ENCODE data around the gene KMT2B.
"Not testable (repeated sequence)": the region's sequence is repeated elsewhere in the genome, so short reads cannot be mapped to it uniquely, and the experiment has no call there.

KMT2B gene

GRCh38 chr19:35757749-35758608 is 40.2 kb downstream of the KMT2B start, which contains the start of gene PROSER3:
Gene PROSER3 (plus strand): TSS chr19:35758176. CDS start chr19:35758216, 40 bp downstream.
- Histone ChIP-seq H3K27ac (ENCODE audit: insufficient read depth, low read depth, low read length, poor library complexity, severe bottlenecking) (peak within 1 kb of the TSS; percentile 9), H3K9me3 (ENCODE audit: control insufficient read depth, low read length) (no peaks in the 10 kb centered on the region), H3K27me3 (ENCODE audit: control insufficient read depth, insufficient read depth, low read length, poor library complexity, severe bottlenecking) (peaks cover 22% of the 10 kb centered on the region), H3K36me3 (ENCODE audit: control insufficient read depth, insufficient read depth, low read length) (peaks cover 10% of the 10 kb centered on the region), H3K4me3 (ENCODE audit: insufficient read depth, low read depth, low read length) (peak within 1 kb of the TSS; percentile 99), H3K4me1 (ENCODE audit: control insufficient read depth, insufficient read depth, low read length) (peaks cover 16% of the 10 kb centered on the region)
- WGBS, 2 experiments, result 0% methylated on average over 53 of the region's 53 CpGs

GRCh38 chr19:35759697-35760096 is 41.9 kb downstream of the KMT2B start:
- H3K27me3 ChIP-seq (ENCODE audit: control insufficient read depth, insufficient read depth, low read length, poor library complexity, severe bottlenecking), result peaks cover 22% of the 10 kb centered on the region
- H3K36me3 ChIP-seq (ENCODE audit: control insufficient read depth, insufficient read depth, low read length), result peaks cover 12% of the 10 kb centered on the region
- WGBS, 2 experiments, result 97 to 100% methylated on average over 2 of the region's 2 CpGs
- no peak overlapping the region for H3K27ac ChIP-seq (ENCODE audit: insufficient read depth, low read depth, low read length, poor library complexity, severe bottlenecking)
- H3K4me1 ChIP-seq (ENCODE audit: control insufficient read depth, insufficient read depth, low read length), result peaks cover 16% of the 10 kb centered on the region
- no peaks in the 10 kb centered on the region for H3K9me3 ChIP-seq (ENCODE audit: control insufficient read depth, low read length)
- H3K4me3 ChIP-seq (ENCODE audit: insufficient read depth, low read depth, low read length), result no peak overlapping the region

- 95 to 96% methylated on average over 4 of the region's 4 CpGs for WGBS, 2 experiments
- no peak overlapping the region for H3K4me3 ChIP-seq (ENCODE audit: insufficient read depth, low read depth, low read length)
- H3K36me3 ChIP-seq (ENCODE audit: control insufficient read depth, insufficient read depth, low read length), result peaks cover 14% of the 10 kb centered on the region
Measured at GRCh38 chr19:35760711-35761349, 43.0 kb downstream of the KMT2B start.

GRCh38 chr19:35764432-35765315 is 46.9 kb downstream of the KMT2B start:
- Histone ChIP-seq H3K4me1 (ENCODE audit: control insufficient read depth, insufficient read depth, low read length) (peaks cover 8% of the 10 kb centered on the region), H3K4me3 (ENCODE audit: insufficient read depth, low read depth, low read length) (no peak overlapping the region), H3K27ac (ENCODE audit: insufficient read depth, low read depth, low read length, poor library complexity, severe bottlenecking) (no peak overlapping the region), H3K27me3 (ENCODE audit: control insufficient read depth, insufficient read depth, low read length, poor library complexity, severe bottlenecking) (no peaks in the 10 kb centered on the region), H3K36me3 (ENCODE audit: control insufficient read depth, insufficient read depth, low read length) (peaks cover 14% of the 10 kb centered on the region), H3K9me3 (ENCODE audit: control insufficient read depth, low read length) (no peaks in the 10 kb centered on the region)
- 93 to 95% methylated on average over 17 of the region's 17 CpGs for WGBS, 2 experiments

More at GRCh38 chr19:35760711-35761349, 43.0 kb downstream of the KMT2B start:
- Histone ChIP-seq H3K27ac (ENCODE audit: insufficient read depth, low read depth, low read length, poor library complexity, severe bottlenecking) (no peak overlapping the region), H3K4me1 (ENCODE audit: control insufficient read depth, insufficient read depth, low read length) (peaks cover 14% of the 10 kb centered on the region), H3K9me3 (ENCODE audit: control insufficient read depth, low read length) (no peaks in the 10 kb centered on the region), H3K27me3 (ENCODE audit: control insufficient read depth, insufficient read depth, low read length, poor library complexity, severe bottlenecking) (peaks cover 12% of the 10 kb centered on the region)

- no peaks in the 10 kb centered on the region for H3K27me3 ChIP-seq (ENCODE audit: control insufficient read depth, insufficient read depth, low read length, poor library complexity, severe bottlenecking)
- 84 to 91% methylated on average over 11 of the region's 11 CpGs for WGBS, 2 experiments
- H3K36me3 ChIP-seq (ENCODE audit: control insufficient read depth, insufficient read depth, low read length), result peaks cover 10% of the 10 kb centered on the region
- H3K27ac ChIP-seq (ENCODE audit: insufficient read depth, low read depth, low read length, poor library complexity, severe bottlenecking), result no peak overlapping the region
- no peaks in the 10 kb centered on the region for H3K9me3 ChIP-seq (ENCODE audit: control insufficient read depth, low read length)
- peaks cover 8% of the 10 kb centered on the region for H3K4me1 ChIP-seq (ENCODE audit: control insufficient read depth, insufficient read depth, low read length)
- no peak overlapping the region for H3K4me3 ChIP-seq (ENCODE audit: insufficient read depth, low read depth, low read length)
Measured at GRCh38 chr19:35766571-35767104, 48.8 kb downstream of the KMT2B start.

GRCh38 chr19:35767288-35768081 is 49.7 kb downstream of the KMT2B start:
- Histone ChIP-seq H3K4me3 (ENCODE audit: insufficient read depth, low read depth, low read length) (no peak overlapping the region), H3K36me3 (ENCODE audit: control insufficient read depth, insufficient read depth, low read length) (peaks cover 5% of the 10 kb centered on the region), H3K9me3 (ENCODE audit: control insufficient read depth, low read length) (no peaks in the 10 kb centered on the region), H3K27ac (ENCODE audit: insufficient read depth, low read depth, low read length, poor library complexity, severe bottlenecking) (no peak overlapping the region), H3K4me1 (ENCODE audit: control insufficient read depth, insufficient read depth, low read length) (peaks cover 8% of the 10 kb centered on the region), H3K27me3 (ENCODE audit: control insufficient read depth, insufficient read depth, low read length, poor library complexity, severe bottlenecking) (no peaks in the 10 kb centered on the region)
- WGBS, 2 experiments, result 54 to 55% methylated on average over 34 of the region's 34 CpGs

- Histone ChIP-seq H3K9me3 (ENCODE audit: control insufficient read depth, low read length) (no peaks in the 10 kb centered on the region), H3K27ac (ENCODE audit: insufficient read depth, low read depth, low read length, poor library complexity, severe bottlenecking) (no peak overlapping the region), H3K4me1 (ENCODE audit: control insufficient read depth, insufficient read depth, low read length) (peaks cover 8% of the 10 kb centered on the region), H3K36me3 (ENCODE audit: control insufficient read depth, insufficient read depth, low read length) (peaks cover 4% of the 10 kb centered on the region), H3K4me3 (ENCODE audit: insufficient read depth, low read depth, low read length) (no peak overlapping the region), H3K27me3 (ENCODE audit: control insufficient read depth, insufficient read depth, low read length, poor library complexity, severe bottlenecking) (no peaks in the 10 kb centered on the region)
- WGBS, 2 experiments, result 64 to 65% methylated on average over 15 of the region's 15 CpGs
Measured at GRCh38 chr19:35768082-35768421, 50.2 kb downstream of the KMT2B start.

GRCh38 chr19:35772362-35772761 is 54.6 kb downstream of the KMT2B start:
- Histone ChIP-seq H3K27me3 (ENCODE audit: control insufficient read depth, insufficient read depth, low read length, poor library complexity, severe bottlenecking) (peaks cover 14% of the 10 kb centered on the region), H3K4me1 (ENCODE audit: control insufficient read depth, insufficient read depth, low read length) (peaks cover 29% of the 10 kb centered on the region)
- not testable (repeated sequence) for H3K36me3 ChIP-seq (ENCODE audit: control insufficient read depth, insufficient read depth, low read length); H3K9me3 ChIP-seq (ENCODE audit: control insufficient read depth, low read length); H3K27ac ChIP-seq (ENCODE audit: insufficient read depth, low read depth, low read length, poor library complexity, severe bottlenecking); H3K4me3 ChIP-seq (ENCODE audit: insufficient read depth, low read depth, low read length)
- WGBS, 2 experiments, result 88 to 92% methylated on average over 5 of the region's 5 CpGs

DNA sequence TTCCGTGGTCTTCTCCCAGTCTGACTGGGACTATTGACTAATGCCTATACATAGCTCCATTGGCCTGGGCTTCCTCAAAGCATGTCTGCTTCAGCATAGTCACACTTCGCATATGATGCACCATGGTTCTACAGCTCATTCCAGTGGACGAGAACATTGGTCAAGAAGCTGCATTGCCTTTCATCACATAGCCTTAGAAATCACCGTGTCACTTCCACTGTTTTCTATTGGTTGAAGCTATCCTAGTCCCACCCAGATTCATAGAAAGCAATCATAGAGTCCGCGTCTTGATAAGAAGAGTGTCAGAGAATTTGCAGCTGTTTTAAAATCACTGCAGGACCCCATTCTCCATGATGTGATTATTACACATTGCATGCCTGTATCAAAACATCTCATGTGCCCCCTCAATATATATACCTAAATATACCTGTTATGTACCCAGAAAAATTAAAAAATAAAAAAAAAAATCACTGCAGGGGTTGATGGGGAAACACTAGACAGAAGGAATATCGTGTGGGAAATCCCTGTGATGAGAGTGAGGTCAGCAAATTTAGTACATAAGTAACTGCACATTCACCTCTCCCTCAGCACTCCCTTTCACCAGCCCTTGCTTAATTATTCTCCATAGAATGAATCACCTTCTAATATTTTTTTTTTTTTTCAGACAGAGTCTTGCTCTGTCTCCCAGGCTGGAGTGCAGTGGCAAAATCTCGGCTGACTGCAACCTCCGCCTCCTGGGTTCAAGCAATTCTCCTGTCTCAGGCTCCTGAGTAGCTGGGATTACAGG is 55.4 kb downstream of the KMT2B start:
- H3K4me1 ChIP-seq (ENCODE audit: control insufficient read depth, insufficient read depth, low read length), result peaks cover 26% of the 10 kb centered on the region
- H3K4me3 ChIP-seq (ENCODE audit: insufficient read depth, low read depth, low read length), result no peak overlapping the region
- no peaks in the 10 kb centered on the region for H3K36me3 ChIP-seq (ENCODE audit: control insufficient read depth, insufficient read depth, low read length)
- 84 to 85% methylated on average over 9 of the region's 9 CpGs for WGBS, 2 experiments
- no peaks in the 10 kb centered on the region for H3K9me3 ChIP-seq (ENCODE audit: control insufficient read depth, low read length)
- peaks cover 14% of the 10 kb centered on the region for H3K27me3 ChIP-seq (ENCODE audit: control insufficient read depth, insufficient read depth, low read length, poor library complexity, severe bottlenecking)
- no peak overlapping the region for H3K27ac ChIP-seq (ENCODE audit: insufficient read depth, low read depth, low read length, poor library complexity, severe bottlenecking)

All from ectodermal cell (in vitro differentiated cells).